ENCODE results near the gene OR10K1. TPM values are rescaled to one million over a fixed set of nuclear protein-coding genes. Genes with fewer than 3 reads are reported as not detected.

The OR10K1 gene
- total RNA-seq, 1 donor from 2014 or later, result not detected

Other genes starting within 250 kb of the OR10K1 start
- gene CD1A, start 207.4 kb upstream of the OR10K1 start, total RNA-seq, result 1.8 TPM
- gene CD1C, start 171.9 kb upstream of the OR10K1 start, total RNA-seq, result 1.7 TPM
- not detected for gene CD1B, start 130.3 kb upstream of the OR10K1 start, total RNA-seq
- 2.7 TPM for gene CD1E, start 107.9 kb upstream of the OR10K1 start, total RNA-seq
- gene OR10T2, start 62.4 kb upstream of the OR10K1 start, total RNA-seq, result not detected
- not detected for gene OR10K2, start 35.6 kb upstream of the OR10K1 start, total RNA-seq
- not detected for gene OR10R2, start 10.4 kb downstream of the OR10K1 start, total RNA-seq
- gene OR6Y1, start 92.6 kb downstream of the OR10K1 start, total RNA-seq, result not detected
- gene OR6P1, start 108.7 kb downstream of the OR10K1 start, total RNA-seq, result not detected
- gene OR10X1, start 118.1 kb downstream of the OR10K1 start, total RNA-seq, result not detected
- gene OR10Z1, start 143.4 kb downstream of the OR10K1 start, total RNA-seq, result not detected
- gene SPTA1, start 224.9 kb downstream of the OR10K1 start, total RNA-seq, result 10.6 TPM
- not detected for gene OR6K2, start 238.8 kb downstream of the OR10K1 start, total RNA-seq